A673 (cell line): ENCODE measurements around the gene MVB12B. TPM values are rescaled to one million over a fixed set of nuclear protein-coding genes. Genes with fewer than 3 reads are reported as not detected.

Source experiments
- BruUV-seq: library from RNA; stranded (reverse); fragments of 400-500 nt; replicated peaks from 2 replicates; lab custom pipeline; 2021; lab: Mats Ljungman, UMichigan
- CTCF ChIA-PET: fragments of 300-600 bp; sonication (Branson Sonifier 250); formaldehyde crosslinking; loops from one replicate; lab custom pipeline; 2022; ENCODE audit warnings: antibody characterized with exemption; lab: Charles Lee
- POLR2A ChIA-PET: fragments of 300-600 bp; sonication (Branson Sonifier 250); formaldehyde crosslinking; loops from one replicate; lab custom pipeline; 2022; ENCODE audit warnings: antibody characterized with exemption; ENCODE audit not compliant: low non-redundant PET; lab: Charles Lee
- DNase-seq: peaks from one replicate; pipeline ENCODE4 v3.0.0-alpha.2; 2015; ENCODE audit warnings: low spot score
- H3K27ac ChIP-seq: fragments of 200-600 bp; sonication (generic); 2 replicates; pipeline ENCODE4 v1.5.1; 2016; ENCODE audit warnings: mixed run types, low read depth, mild to moderate bottlenecking, mixed read lengths, antibody characterized with exemption, low read length; ENCODE audit not compliant: poor library complexity, severe bottlenecking
- H3K27me3 ChIP-seq: fragments of 200-600 bp; sonication (generic); replicated peaks from 2 replicates; pipeline ENCODE4 v1.6.1; 2017; ENCODE audit warnings: mixed run types, low read depth, mild to moderate bottlenecking, mixed read lengths, antibody characterized with exemption, low read length; ENCODE audit not compliant: insufficient read depth, poor library complexity
- H3K36me3 ChIP-seq: fragments of 200-600 bp; sonication (generic); 2 replicates; pipeline ENCODE4 v1.6.1; 2016; ENCODE audit warnings: mixed run types, mild to moderate bottlenecking, mixed read lengths, antibody characterized with exemption, low read length; ENCODE audit not compliant: insufficient read depth, poor library complexity, severe bottlenecking
- H3K4me1 ChIP-seq: fragments of 200-600 bp; sonication (generic); 2 replicates; pipeline ENCODE4 v1.6.1; 2017; ENCODE audit warnings: mixed run types, mild to moderate bottlenecking, mixed read lengths, antibody characterized with exemption, low read length; ENCODE audit not compliant: insufficient read depth, poor library complexity, severe bottlenecking
- H3K4me3 ChIP-seq: fragments of 200-600 bp; sonication (generic); 2 replicates; pipeline ENCODE4 v1.5.1; 2016; ENCODE audit warnings: low read depth, mixed run types, mild to moderate bottlenecking, mixed read lengths, low read length; ENCODE audit not compliant: poor library complexity, severe bottlenecking
- H3K9me3 ChIP-seq: fragments of 200-600 bp; sonication (generic); 2 replicates; pipeline ENCODE4 v1.6.1; 2016; ENCODE audit warnings: mixed run types, low read depth, mild to moderate bottlenecking, mixed read lengths, antibody characterized with exemption, low read length; ENCODE audit not compliant: poor library complexity, severe bottlenecking
- EZH2 ChIP-seq: fragments of 200-600 bp; sonication (generic); IDR thresholded peaks from 2 replicates; pipeline ENCODE4 v1.6.1; 2017; ENCODE audit warnings: borderline replicate concordance, low read depth, mild to moderate bottlenecking, mixed read lengths, antibody characterized with exemption, low read length; ENCODE audit not compliant: poor library complexity, severe bottlenecking
- intact Hi-C: fragments of 100-400 bp; cut with micrococcal nuclease; formaldehyde crosslinking; loops from one replicate; pipeline ENCODE4 v1.10.0; 2022; ENCODE audit not compliant: unreplicated experiment
- total RNA-seq: library from RNA; stranded (reverse); gene quantifications from 2 replicates; pipeline ENCODE4 v1.2.3, GENCODE V29; 2021
- TF ChIP-seq, protein P1 (sequence below): fragments of 300-800, 200-600 bp; sonication (generic); conservative IDR thresholded peaks from 2 replicates; pipeline ENCODE4 v1.5.1; 2017; ENCODE audit warnings: low read depth, mild to moderate bottlenecking, antibody characterized with exemption, low read length, moderate library complexity, mixed read lengths

Gene MVB12B
- total RNA-seq, 1 experiment from 2014 or later = 12.3 TPM

DNA sequence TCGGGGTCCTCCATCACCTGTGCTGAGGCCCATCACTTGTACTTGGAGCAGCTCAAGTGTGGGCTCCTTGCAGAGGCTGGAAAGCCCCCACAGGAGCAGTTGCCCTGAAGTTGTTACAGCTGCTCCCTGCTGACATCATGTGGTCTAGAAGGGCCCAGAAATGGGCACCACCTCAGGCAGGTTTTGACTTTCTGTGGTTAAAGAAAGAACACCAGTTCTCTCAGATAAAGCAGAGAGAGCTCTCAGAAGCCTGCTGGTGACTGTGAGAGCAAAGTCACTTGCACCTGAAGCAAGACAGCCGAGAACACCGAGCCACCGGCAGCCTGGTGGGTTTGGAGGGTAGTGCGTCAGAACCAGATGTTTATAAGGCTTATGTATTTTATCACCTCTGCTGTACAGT is 70.4 kb downstream of the MVB12B start:
- DNase-seq = no peak
- no TSS peak for BruUV-seq
- H3K4me3 ChIP-seq = no peak overlapping the region
- H3K36me3 ChIP-seq = no peaks in the 10 kb centered on the region
- H3K27me3 ChIP-seq = no peaks in the 10 kb centered on the region
- H3K9me3 ChIP-seq = no peaks in the 10 kb centered on the region
- TF ChIP-seq EZH2 = no peak
- TF ChIP-seq, protein P1, sequence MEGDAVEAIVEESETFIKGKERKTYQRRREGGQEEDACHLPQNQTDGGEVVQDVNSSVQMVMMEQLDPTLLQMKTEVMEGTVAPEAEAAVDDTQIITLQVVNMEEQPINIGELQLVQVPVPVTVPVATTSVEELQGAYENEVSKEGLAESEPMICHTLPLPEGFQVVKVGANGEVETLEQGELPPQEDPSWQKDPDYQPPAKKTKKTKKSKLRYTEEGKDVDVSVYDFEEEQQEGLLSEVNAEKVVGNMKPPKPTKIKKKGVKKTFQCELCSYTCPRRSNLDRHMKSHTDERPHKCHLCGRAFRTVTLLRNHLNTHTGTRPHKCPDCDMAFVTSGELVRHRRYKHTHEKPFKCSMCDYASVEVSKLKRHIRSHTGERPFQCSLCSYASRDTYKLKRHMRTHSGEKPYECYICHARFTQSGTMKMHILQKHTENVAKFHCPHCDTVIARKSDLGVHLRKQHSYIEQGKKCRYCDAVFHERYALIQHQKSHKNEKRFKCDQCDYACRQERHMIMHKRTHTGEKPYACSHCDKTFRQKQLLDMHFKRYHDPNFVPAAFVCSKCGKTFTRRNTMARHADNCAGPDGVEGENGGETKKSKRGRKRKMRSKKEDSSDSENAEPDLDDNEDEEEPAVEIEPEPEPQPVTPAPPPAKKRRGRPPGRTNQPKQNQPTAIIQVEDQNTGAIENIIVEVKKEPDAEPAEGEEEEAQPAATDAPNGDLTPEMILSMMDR = no peak
- no peaks in the 10 kb centered on the region for H3K4me1 ChIP-seq
- intact Hi-C loops = loop anchor here (1.0 to 10.0 kb wide), 3 partner anchors 80 to 992 kb away; no protein-coding TSS in a partner anchor
- ChIA-PET CTCF (interaction anchor here (0.6 kb wide), 2 partner anchors 81 to 1132 kb away, joined by 3 to 5 read pairs; no protein-coding TSS in a partner anchor), POLR2A (no interaction called here)
- no peak overlapping the region for H3K27ac ChIP-seq

DNA sequence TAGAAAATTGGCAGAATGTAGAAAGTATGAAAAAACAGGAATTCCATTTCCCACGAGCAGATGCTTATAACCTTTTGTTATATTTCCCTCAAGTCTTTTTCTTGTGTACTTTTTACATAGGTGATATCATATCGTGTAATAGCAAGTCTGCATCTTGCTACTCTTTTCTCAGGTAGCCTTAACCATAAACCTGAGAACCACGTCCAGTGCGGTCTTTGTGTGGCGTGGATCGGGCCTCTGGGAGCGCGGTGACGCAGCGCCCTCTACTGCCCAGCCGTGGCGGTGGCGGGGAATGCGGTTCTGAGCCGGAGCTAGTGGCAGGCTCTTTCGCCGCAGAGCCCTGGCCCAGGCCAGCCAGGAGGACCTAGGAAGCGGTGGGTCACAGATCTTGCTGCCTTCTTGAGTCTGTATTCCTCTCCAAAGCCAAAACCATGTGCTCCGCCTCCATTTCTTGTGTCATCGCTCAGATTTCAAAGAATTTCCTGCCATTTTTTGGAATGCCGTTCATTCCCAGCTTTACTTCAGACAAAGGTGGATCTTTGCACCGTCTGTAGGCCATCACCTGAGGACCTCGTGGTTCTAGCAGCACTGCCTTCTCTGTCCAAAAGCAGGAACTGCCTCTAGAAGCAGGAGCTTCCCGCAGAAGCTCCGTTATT is 71.9 kb downstream of the MVB12B start:
- CTCF ChIA-PET = interaction anchor here (0.6 to 1.7 kb wide), 11 partner anchors 10 to 991 kb away, joined by 3 to 11 read pairs (median 4); no protein-coding TSS in a partner anchor
- no TSS peak for BruUV-seq

GRCh38 chr9:126399251-126399650 is 72.6 kb downstream of the MVB12B start:
- CTCF ChIA-PET = interaction anchor here (0.6 to 1.0 kb wide), 2 partner anchors 92 to 238 kb away, joined by 4 to 5 read pairs; no protein-coding TSS in a partner anchor
- intact Hi-C loops = loop anchor here (5.0 to 10.0 kb wide), 2 partner anchors 93 to 994 kb away; no protein-coding TSS in a partner anchor
- no peaks in the 10 kb centered on the region for H3K4me1 ChIP-seq
- no TSS peak for BruUV-seq
- TF ChIP-seq EZH2 = no peak
- TF ChIP-seq, protein P1 = no peak
- POLR2A ChIA-PET = no interaction called here
- no peak for DNase-seq
- no peaks in the 10 kb centered on the region for H3K9me3 ChIP-seq
- no peaks in the 10 kb centered on the region for H3K27me3 ChIP-seq
- H3K27ac ChIP-seq = no peak overlapping the region
- no peaks in the 10 kb centered on the region for H3K36me3 ChIP-seq
- H3K4me3 ChIP-seq = no peak overlapping the region

More for the DNA sequence above, 71.9 kb downstream of the MVB12B start:
- H3K4me3 ChIP-seq = no peak overlapping the region
- H3K4me1 ChIP-seq = no peaks in the 10 kb centered on the region
- POLR2A ChIA-PET = no interaction called here
- no peaks in the 10 kb centered on the region for H3K27me3 ChIP-seq
- DNase-seq = peak; percentile 62
- TF ChIP-seq, protein P1 = peak; percentile 99
- TF ChIP-seq EZH2 = no peak
- intact Hi-C loops = loop anchor here (1.0 to 10.0 kb wide), 3 partner anchors 94 to 994 kb away; no protein-coding TSS in a partner anchor
- no peak overlapping the region for H3K27ac ChIP-seq
- no peaks in the 10 kb centered on the region for H3K36me3 ChIP-seq
- no peaks in the 10 kb centered on the region for H3K9me3 ChIP-seq
